Measurements from ENCODE around the gene CLIP3. TPM values are rescaled to one million over a fixed set of nuclear protein-coding genes. Genes with fewer than 3 reads are reported as not detected.
"Not testable (repeated sequence)": the region's sequence is repeated elsewhere in the genome, so short reads cannot be mapped to it uniquely, and the experiment has no call there.

Gene CLIP3
- total RNA-seq, 1 donor from 2014 or later = 4.3 TPM

DNA sequence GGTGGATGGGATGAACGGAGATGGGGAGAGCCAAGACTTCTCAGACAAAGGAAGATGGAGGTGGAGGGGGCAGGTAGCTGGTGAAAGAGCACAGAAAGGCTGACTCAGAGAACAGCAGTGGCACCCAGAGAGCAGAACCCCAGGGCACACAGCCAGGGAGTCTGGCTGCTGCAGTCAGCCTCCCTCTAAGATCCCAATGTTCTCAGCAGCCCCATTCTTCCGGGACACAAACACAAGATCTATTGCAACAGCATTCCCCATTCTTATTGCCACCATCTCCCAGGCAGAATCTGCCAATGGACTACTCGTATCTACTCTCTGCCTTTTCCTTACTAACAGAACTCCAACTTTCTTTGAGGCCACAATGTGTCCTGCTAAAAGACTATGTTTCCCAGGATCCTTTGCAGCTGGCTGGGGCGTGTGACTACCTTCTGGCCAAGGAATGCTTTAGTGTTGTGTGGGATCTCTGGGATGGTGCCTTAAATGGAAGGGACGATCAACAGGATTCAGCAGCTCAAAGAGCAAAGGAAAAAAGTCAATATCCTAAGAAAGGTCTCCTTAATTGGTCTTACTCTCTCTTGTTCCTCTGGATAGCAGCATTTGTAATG lies 13.9 kb upstream of the CLIP3 start:
- no peak overlapping the region for H3K4me3 ChIP-seq (ENCODE audit: low read depth, low read length)
- TF ChIP-seq, protein P1, sequence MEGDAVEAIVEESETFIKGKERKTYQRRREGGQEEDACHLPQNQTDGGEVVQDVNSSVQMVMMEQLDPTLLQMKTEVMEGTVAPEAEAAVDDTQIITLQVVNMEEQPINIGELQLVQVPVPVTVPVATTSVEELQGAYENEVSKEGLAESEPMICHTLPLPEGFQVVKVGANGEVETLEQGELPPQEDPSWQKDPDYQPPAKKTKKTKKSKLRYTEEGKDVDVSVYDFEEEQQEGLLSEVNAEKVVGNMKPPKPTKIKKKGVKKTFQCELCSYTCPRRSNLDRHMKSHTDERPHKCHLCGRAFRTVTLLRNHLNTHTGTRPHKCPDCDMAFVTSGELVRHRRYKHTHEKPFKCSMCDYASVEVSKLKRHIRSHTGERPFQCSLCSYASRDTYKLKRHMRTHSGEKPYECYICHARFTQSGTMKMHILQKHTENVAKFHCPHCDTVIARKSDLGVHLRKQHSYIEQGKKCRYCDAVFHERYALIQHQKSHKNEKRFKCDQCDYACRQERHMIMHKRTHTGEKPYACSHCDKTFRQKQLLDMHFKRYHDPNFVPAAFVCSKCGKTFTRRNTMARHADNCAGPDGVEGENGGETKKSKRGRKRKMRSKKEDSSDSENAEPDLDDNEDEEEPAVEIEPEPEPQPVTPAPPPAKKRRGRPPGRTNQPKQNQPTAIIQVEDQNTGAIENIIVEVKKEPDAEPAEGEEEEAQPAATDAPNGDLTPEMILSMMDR (conservative IDR thresholded peaks at IDR 0.05; ENCODE audit: low read depth, low read length) = no peak
- no peak for DNase-seq (ENCODE audit: low read depth)

DNA sequence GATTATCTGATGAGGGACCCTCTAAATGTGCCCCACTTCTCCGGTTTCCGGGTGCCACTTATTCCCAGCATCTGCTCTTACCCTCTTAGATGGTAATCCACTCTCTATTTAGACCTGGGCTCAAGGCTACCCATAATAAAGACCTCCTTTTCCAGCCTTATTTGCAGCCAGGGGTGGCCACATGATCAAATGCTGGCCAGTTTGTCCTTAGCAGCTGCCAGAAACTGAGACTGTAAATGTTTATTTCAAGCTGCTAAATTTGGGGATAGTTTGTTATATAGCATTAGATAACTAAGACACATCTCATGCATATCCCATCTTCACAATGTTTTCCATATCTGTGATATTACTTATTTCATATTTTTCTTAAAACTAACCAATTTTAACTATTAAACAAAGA lies 11.3 kb upstream of the CLIP3 start:
- DNase-seq (ENCODE audit: low read depth) = no peak
- TF ChIP-seq, protein P1 (conservative IDR thresholded peaks at IDR 0.05; ENCODE audit: low read depth, low read length) = no peak
- H3K4me3 ChIP-seq (ENCODE audit: low read depth, low read length) = no peak overlapping the region

DNA sequence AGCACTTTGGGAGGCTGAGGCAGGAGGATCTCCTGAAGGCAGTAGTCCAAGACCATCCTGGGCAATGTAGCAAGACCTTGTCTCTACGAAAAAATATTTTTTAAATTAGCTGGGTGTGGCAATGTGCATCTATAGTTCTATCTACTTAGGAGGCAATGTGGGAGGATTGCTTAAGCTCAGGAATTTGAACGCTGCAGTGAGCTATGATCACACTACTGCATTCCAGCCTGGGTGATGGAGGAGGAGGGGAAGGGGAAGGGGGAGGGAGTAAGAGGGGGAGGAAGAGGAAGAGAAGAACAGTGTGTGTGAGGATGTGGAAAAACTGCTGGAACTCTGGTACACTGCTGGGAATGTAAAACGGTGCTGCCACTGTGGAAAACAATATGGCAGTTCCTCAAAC lies 9.2 kb upstream of the CLIP3 start:
- TF ChIP-seq, protein P1 (conservative IDR thresholded peaks at IDR 0.05; ENCODE audit: low read depth, low read length) = no peak
- H3K4me3 ChIP-seq (ENCODE audit: low read depth, low read length) = no peak overlapping the region
- DNase-seq (ENCODE audit: low read depth) = peak; percentile 68

DNA sequence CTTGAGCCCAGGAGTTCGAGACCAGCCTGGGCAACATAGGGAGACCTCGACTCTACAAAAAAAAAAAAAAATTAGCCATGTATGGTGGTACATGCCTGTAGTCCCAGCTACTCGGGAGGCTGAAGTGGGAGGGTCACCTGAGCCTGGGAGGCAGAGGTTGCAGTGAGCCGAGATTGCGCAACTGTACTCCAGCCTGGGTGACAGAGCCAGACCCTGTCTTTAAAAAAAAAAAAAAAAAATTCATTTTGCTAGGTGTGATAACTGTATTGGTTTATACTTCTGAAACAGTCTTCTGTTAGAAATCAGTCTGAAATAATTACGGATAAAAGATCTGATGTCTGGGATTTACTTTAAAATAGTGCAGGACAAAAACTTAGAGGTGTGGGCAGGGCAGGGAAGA lies 8.4 kb upstream of the CLIP3 start:
- not testable (repeated sequence) for DNase-seq (ENCODE audit: low read depth); H3K4me3 ChIP-seq (ENCODE audit: low read depth, low read length)

DNA sequence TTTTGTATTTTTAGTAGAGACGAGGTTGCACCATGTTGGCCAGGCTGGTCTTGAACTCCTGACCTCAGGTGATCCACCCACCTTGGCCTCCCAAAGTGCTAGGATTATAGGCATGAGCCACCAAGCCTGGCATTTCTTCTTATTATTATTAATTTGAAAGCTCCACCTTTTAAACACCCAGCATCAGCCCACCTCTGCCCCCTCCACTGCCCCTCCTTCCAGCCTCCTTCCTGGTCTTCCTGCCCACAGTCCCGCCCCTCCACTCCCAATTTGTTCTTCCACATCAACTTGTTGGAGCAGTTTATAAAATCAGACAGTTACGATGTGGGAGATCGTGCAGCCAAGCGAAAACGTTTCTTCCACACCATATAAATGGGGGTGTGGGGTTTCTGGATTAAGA lies 7.8 kb upstream of the CLIP3 start:
- no peak overlapping the region for H3K4me3 ChIP-seq (ENCODE audit: low read depth, low read length)
- DNase-seq (ENCODE audit: low read depth) = no peak
- TF ChIP-seq, protein P1 (conservative IDR thresholded peaks at IDR 0.05; ENCODE audit: low read depth, low read length) = no peak

DNA sequence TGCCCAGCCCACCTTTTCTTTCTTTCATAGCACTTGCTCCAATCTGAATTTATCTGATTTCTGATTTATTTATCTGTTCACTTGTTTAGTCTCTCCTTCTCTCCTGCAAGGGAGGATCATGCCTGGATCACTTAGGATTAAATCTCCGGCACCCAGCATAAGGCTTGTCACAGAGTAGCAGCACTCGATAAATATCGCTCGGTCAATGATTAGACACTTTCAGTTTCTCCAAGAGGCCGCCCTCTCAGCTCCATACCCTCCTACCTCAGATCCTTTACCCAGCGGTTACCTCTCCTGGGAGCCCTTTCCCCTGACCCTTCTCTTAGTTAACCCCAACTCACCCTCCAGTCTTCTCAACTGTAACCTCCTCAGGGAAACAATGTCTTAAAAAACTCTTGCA lies 1.4 kb downstream of the CLIP3 start:
- DNase-seq (ENCODE audit: low read depth) = no peak
- H3K4me3 ChIP-seq (ENCODE audit: low read depth, low read length) = peak overlapping the region; percentile 10
- TF ChIP-seq, protein P1 (conservative IDR thresholded peaks at IDR 0.05; ENCODE audit: low read depth, low read length) = no peak

DNA sequence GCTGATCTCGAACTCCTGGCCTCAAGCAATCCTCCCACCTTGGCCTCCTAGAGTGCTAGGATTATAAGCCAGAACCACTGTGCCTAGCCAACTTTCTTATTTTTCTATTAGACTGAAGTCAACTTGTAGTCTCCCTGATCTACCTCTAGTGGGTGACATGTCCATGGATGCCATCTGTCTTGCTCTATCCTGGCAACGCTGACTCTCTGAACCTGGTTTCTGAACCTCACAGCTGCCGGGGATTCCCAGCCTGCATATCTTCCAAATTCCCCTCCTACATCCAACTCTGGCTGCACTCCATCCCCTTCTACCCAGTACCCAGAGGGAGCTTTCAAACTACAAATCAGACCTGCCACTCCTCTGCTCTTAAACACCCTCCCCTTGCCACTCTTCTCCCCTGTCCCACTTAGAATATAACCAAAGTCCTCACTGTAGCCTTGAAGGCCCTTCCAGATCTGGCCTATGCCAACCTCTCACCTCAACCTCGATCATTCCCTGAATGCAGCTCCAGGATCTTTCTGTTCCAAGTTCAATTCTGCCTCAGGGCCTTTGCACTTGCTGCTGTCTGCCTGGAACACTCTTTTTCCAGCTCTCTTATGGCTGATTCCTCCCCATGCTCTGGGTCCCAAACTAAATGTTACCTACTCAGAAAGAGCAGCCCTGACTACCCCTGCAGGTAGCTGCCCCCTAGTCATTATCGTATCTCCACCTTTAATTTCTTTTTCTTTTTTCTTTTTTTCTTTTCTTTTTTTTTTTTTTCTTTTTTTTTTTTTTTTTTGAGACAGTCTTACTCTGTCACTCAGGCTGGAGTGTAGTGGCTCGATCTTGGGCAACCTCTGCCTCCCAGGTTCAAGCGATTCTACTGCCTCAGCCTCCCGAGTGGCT lies 2.2 kb downstream of the CLIP3 start:
- peak; percentile 44 for DNase-seq (ENCODE audit: low read depth)
- H3K4me3 ChIP-seq (ENCODE audit: low read depth, low read length) = no peak overlapping the region
- TF ChIP-seq, protein P1 (conservative IDR thresholded peaks at IDR 0.05; ENCODE audit: low read depth, low read length) = peak; percentile 51
